HL-60/S4 (cell line): Measurements from ENCODE around the gene CCNH.

Experiments used
- in situ Hi-C: fragments of 300-500 bp; cut with MboI; formaldehyde crosslinking; loops from 2 replicates; pipeline ENCODE4 v1.14.3; 2022; ENCODE audit warnings: low sequenced_read_pairs

CCNH gene

GRCh38 chr5:87412630-87413342 lies at the start of gene CCNH:
Gene CCNH, minus strand, starts transcription at chr5:87412930. Its CDS starts 136 bp downstream, at chr5:87412794.
- in situ Hi-C loops, result no loop called here

- in situ Hi-C loops, result no loop called here
Observed at GRCh38 chr5:87457706-87458105, 45.0 kb upstream of the CCNH start.

- in situ Hi-C loops, result no loop called here
Observed at GRCh38 chr5:87453801-87454200, 41.1 kb upstream of the CCNH start.

- in situ Hi-C loops, result no loop called here
Observed at GRCh38 chr5:87452837-87453236, 40.1 kb upstream of the CCNH start.

GRCh38 chr5:87442419-87442818 lies 29.7 kb upstream of the CCNH start:
- in situ Hi-C loops, result no loop called here

GRCh38 chr5:87438231-87438630 lies 25.5 kb upstream of the CCNH start:
- in situ Hi-C loops, result no loop called here

GRCh38 chr5:87437724-87438123 lies 25.0 kb upstream of the CCNH start:
- in situ Hi-C loops, result no loop called here

- in situ Hi-C loops, result no loop called here
Observed at GRCh38 chr5:87435144-87435694, 22.5 kb upstream of the CCNH start.

GRCh38 chr5:87434461-87434860 lies 21.7 kb upstream of the CCNH start:
- in situ Hi-C loops, result no loop called here

GRCh38 chr5:87433945-87434344 lies 21.2 kb upstream of the CCNH start:
- in situ Hi-C loops, result no loop called here

GRCh38 chr5:87432460-87432859 lies 19.7 kb upstream of the CCNH start:
- in situ Hi-C loops, result no loop called here

GRCh38 chr5:87430863-87431457 lies 18.2 kb upstream of the CCNH start:
- in situ Hi-C loops, result no loop called here

GRCh38 chr5:87423755-87424154 lies 11.0 kb upstream of the CCNH start:
- in situ Hi-C loops, result no loop called here

GRCh38 chr5:87421307-87421706 lies 8.6 kb upstream of the CCNH start:
- in situ Hi-C loops, result no loop called here

- in situ Hi-C loops, result no loop called here
Observed at GRCh38 chr5:87418506-87418905, 5.8 kb upstream of the CCNH start.

- in situ Hi-C loops, result no loop called here
Observed at GRCh38 chr5:87413343-87413645, 564 bp upstream of the CCNH start.

- in situ Hi-C loops, result no loop called here
Observed at GRCh38 chr5:87411973-87412629, 629 bp downstream of the CCNH start.

GRCh38 chr5:87411586-87411972 lies 1.2 kb downstream of the CCNH start:
- in situ Hi-C loops, result no loop called here

- in situ Hi-C loops, result no loop called here
Observed at GRCh38 chr5:87410931-87411330, 1.8 kb downstream of the CCNH start.

GRCh38 chr5:87408204-87408603 lies 4.5 kb downstream of the CCNH start:
- in situ Hi-C loops, result no loop called here

- in situ Hi-C loops, result no loop called here
Observed at GRCh38 chr5:87405472-87406155, 7.1 kb downstream of the CCNH start.

- in situ Hi-C loops, result no loop called here
Observed at GRCh38 chr5:87404359-87404758, 8.4 kb downstream of the CCNH start.
